Measurements from ENCODE around the gene FRMPD4. TPM values are rescaled to one million over a fixed set of nuclear protein-coding genes. Genes with fewer than 3 reads are reported as not detected.

FRMPD4 gene
- total RNA-seq, 1 experiment from 2014 or later, result not detected

DNA sequence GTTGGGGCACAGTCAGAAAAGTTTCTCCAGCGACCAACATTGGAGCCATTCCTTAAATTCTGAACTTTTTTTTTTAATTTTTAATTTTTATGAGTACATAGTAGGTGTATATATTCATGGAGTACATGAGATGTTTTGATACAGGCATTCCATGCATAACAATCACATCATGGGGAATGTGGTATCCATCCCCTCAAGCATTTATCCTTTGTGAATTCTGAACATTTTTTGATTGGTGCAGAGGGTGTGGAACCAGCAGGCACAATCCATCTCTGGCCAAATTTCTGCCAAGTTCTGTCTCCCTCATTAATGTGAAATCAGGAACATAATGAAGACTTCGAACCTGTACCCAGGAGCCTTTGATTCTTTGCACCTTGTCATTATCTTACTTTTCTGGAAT is 267.0 kb downstream of the FRMPD4 start:
- in situ Hi-C loops (cut with HindIII; ENCODE audit: low sequenced_read_pairs), result no loop called here
- no peak for DNase-seq (ENCODE audit: low spot score)

- DNase-seq (ENCODE audit: low spot score), result no peak
Measured at GRCh38 chrX:12410523-12410922, 272.2 kb downstream of the FRMPD4 start.

DNA sequence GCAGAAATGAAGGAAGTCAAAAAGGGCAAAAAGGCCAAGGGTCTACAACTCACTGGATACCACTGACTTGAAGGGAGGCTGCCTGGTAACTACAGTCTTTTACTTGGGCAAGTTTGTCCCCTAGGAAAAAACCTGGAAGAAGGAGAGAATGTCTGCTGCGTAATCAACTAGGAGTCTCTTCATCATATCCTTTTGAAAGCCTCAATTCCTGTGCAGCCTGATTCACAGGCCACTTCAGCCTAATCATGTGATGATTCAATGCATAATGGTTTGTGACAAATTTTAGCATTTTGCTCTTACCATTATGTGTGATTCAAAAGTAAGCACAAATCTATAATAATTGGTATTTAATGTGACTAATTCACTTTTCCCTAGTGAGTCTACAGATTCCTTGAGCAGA is 273.6 kb downstream of the FRMPD4 start:
- in situ Hi-C loops (cut with HindIII; ENCODE audit: low sequenced_read_pairs), result no loop called here

More at GRCh38 chrX:12410523-12410922, 272.2 kb downstream of the FRMPD4 start:
- in situ Hi-C loops (cut with HindIII; ENCODE audit: low sequenced_read_pairs), result no loop called here

GRCh38 chrX:12412561-12412960 is 274.3 kb downstream of the FRMPD4 start:
- in situ Hi-C loops (cut with HindIII; ENCODE audit: low sequenced_read_pairs), result no loop called here
- DNase-seq (ENCODE audit: low spot score), result no peak

More for the DNA sequence above, 273.6 kb downstream of the FRMPD4 start:
- DNase-seq (ENCODE audit: low spot score), result no peak

GRCh38 chrX:12419591-12419990 is 281.3 kb downstream of the FRMPD4 start:
- in situ Hi-C loops (cut with HindIII; ENCODE audit: low sequenced_read_pairs), result no loop called here
- DNase-seq (ENCODE audit: low spot score), result no peak

DNA sequence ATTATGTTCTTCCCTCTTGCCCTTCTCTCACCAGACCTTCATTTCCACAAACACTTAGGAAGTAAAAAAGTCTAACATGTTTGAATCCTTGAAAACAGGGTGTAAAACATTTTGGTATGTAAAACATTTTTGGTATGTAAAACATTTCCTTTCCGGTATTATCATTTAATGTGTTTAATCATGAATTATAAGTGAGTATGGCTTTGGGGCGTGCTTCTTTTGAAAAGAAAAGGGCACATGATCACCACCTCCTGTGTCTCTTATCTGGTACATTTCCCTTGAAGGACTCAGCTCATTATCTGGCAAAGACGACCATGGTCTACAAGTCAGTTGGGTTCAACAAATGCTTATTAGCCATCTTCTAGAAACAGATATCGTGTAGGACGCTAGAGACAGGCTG is 283.6 kb downstream of the FRMPD4 start:
- in situ Hi-C loops (cut with HindIII; ENCODE audit: low sequenced_read_pairs), result no loop called here
- no peak for DNase-seq (ENCODE audit: low spot score)

- in situ Hi-C loops (cut with HindIII; ENCODE audit: low sequenced_read_pairs), result no loop called here
Measured at GRCh38 chrX:12423346-12423745, 285.1 kb downstream of the FRMPD4 start.

DNA sequence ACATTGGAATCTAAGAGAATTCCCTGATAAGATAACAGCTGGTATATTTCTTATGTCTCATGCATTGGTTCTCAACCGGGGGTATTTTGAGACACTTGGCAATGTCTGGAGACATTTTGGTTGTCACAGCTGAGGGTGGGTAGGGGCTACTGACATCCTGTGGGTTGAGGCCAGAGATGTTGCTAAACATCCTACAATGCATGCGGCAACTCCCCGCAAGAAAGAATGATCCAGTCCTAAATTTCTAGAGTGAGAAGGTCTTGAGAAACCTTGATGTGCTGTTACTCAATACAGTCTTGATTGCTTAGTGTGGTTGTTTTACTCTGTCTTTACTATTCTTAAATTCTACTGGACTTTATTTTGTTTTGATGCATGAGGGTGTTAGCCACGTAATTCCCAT is 287.2 kb downstream of the FRMPD4 start:
- in situ Hi-C loops (cut with HindIII; ENCODE audit: low sequenced_read_pairs), result no loop called here
- DNase-seq (ENCODE audit: low spot score), result no peak

More at GRCh38 chrX:12423346-12423745, 285.1 kb downstream of the FRMPD4 start:
- DNase-seq (ENCODE audit: low spot score), result no peak

- in situ Hi-C loops (cut with HindIII; ENCODE audit: low sequenced_read_pairs), result no loop called here
- DNase-seq (ENCODE audit: low spot score), result no peak
Measured at GRCh38 chrX:12426420-12426819, 288.1 kb downstream of the FRMPD4 start.

DNA sequence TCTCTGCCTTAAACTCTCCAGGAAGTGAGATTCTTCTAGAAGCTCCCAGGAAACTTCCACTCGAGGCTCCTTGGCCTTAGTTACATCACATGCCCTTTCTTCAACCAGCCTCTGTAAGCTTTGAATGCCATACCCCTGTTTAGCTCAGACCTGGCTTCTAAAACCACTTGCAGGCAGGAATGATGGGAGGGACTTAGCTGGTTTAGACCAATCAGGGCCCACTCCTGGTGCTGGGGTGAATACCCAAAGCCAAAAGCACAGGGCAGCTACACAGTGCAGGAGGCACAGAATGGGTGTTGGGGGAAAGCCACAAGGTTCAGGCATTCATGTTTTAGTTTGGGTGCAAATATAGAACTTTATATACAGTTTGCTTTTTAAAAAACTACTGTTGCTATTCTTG is 296.2 kb downstream of the FRMPD4 start:
- in situ Hi-C loops (cut with HindIII; ENCODE audit: low sequenced_read_pairs), result no loop called here
- no peak for DNase-seq (ENCODE audit: low spot score)

DNA sequence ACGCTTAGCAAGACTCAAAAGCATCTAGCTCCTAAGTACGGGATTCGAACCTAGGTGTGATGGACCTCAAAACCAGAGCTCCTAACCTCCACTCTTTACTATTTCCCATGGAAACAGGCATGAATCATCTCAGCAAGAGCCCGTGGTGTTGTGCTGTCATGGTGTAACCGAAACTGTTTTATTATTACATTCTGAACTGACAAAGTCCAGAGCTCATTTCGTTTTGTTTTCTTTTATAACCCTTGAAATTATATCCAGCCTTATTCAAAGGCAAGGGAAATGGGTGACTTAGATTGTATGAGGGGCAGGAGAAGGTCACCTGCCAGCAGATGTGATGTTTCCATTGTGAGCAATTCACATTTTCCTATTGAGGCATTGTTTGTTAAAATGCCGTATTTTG is 301.1 kb downstream of the FRMPD4 start:
- in situ Hi-C loops (cut with HindIII; ENCODE audit: low sequenced_read_pairs), result no loop called here
- DNase-seq (ENCODE audit: low spot score), result no peak

- no peak for DNase-seq (ENCODE audit: low spot score)
- in situ Hi-C loops (cut with HindIII; ENCODE audit: low sequenced_read_pairs), result no loop called here
Measured at GRCh38 chrX:12440246-12440645, 302.0 kb downstream of the FRMPD4 start.

GRCh38 chrX:12441381-12442128 is 303.3 kb downstream of the FRMPD4 start:
- in situ Hi-C loops (cut with HindIII; ENCODE audit: low sequenced_read_pairs), result no loop called here
- no peak for DNase-seq (ENCODE audit: low spot score)

GRCh38 chrX:12443534-12444098 is 305.3 kb downstream of the FRMPD4 start:
- in situ Hi-C loops (cut with HindIII; ENCODE audit: low sequenced_read_pairs), result no loop called here
- DNase-seq (ENCODE audit: low spot score), result no peak

DNA sequence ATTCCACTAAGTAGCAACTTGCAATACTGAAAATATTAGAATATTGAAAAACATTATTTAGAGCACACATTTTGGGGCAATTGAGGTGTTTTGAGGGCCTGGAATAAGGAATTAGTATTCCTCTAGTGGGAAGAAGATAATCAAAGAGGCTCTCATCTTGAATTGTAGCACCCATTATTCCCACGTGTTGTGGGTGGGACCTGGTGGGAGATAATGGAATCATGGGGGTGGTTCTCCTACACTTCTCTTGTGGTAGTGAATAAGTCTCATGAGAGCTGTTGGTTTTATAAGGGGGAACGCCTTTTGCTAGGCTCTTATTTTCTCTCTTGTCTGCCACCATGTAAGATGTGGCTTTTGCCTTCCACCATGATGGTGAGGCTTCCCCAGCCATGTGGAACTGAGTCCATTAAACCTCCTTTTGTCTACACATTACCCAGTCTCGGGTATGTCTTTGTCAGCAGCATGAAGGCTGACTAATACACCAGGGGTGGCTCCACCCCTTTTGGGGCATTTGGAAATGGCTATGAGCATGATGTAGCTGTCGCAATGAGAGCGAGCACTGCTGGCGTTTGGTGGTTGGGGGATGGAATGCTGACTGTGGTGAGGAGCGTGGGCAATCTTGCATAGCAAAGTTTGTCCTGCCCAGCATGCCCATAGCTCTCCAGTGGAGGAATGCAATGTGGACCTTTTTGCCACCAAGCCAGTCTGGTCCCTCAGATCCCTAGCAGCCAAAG is 308.2 kb downstream of the FRMPD4 start:
- in situ Hi-C loops (cut with HindIII; ENCODE audit: low sequenced_read_pairs), result no loop called here
- DNase-seq (ENCODE audit: low spot score), result no peak

DNA sequence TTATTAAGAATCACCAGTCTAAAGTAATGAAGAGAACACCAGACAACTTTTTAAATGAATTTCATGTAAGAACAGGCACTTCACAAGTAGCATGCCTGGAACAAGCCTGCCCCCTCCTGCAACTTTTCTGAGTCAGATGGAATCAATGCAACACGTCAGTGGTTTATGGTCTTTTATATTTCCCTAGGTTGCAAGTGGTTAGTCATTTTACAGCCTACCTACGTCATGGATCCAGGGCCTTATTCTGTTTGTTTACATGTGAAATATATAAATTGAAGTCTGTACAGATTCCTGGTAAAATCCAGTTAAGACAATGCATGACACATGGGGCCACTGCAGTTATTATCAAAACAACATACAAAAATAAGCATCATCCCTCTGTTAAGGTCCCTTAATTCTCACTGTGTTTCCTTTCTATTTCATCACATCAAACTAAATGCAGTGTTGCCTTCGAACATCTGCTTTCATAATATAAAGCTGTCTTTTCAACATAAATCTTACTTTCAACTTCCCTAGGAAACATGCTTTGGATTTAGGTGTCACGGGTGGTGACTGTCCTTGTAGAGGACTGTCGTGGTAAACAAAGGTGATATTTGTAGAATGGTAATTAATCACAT is 309.3 kb downstream of the FRMPD4 start:
- in situ Hi-C loops (cut with HindIII; ENCODE audit: low sequenced_read_pairs), result no loop called here
- no peak for DNase-seq (ENCODE audit: low spot score)

DNA sequence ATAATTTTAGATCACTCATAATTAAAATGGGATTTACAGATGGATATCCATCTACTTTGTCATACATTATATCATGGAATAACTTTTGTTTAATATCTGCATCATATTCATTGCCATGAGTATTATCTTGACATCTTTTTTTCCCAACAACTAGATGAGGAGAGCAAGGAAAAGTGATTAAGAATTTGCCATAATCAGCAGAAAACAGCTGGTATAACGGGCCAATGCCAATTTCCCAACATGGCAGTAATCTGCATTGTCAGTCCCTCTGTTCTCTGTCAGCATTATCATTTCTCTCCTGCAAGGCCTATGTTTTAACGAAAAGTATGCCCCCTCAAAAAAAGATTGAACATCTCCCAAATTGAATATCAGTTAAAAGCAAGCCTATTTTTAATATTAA is 314.0 kb downstream of the FRMPD4 start:
- in situ Hi-C loops (cut with HindIII; ENCODE audit: low sequenced_read_pairs), result no loop called here
- no peak for DNase-seq (ENCODE audit: low spot score)

- in situ Hi-C loops (cut with HindIII; ENCODE audit: low sequenced_read_pairs), result no loop called here
Measured at GRCh38 chrX:12460929-12461328, 322.7 kb downstream of the FRMPD4 start.

DNA sequence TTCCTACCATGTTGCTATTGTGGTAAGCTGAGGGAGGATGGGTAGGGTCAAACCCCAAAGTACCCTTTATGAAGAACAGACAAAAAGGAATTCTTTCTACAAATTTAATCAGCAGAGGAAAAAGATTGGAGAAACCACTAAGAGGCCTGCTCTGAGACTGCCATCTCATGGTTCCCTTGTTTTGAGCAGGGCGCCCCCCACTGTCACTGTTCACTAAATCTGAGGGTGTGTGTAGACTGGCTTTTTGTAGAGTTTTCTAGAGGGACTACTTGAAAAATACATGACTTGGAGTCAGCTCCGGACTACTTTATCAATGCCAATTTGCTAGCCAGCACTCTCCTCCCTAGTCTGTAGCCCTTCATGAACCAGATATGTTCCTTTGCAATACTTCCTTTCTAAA is 324.8 kb downstream of the FRMPD4 start:
- in situ Hi-C loops (cut with HindIII; ENCODE audit: low sequenced_read_pairs), result no loop called here
- DNase-seq (ENCODE audit: low spot score), result no peak

More at GRCh38 chrX:12460929-12461328, 322.7 kb downstream of the FRMPD4 start:
- no peak for DNase-seq (ENCODE audit: low spot score)

DNA sequence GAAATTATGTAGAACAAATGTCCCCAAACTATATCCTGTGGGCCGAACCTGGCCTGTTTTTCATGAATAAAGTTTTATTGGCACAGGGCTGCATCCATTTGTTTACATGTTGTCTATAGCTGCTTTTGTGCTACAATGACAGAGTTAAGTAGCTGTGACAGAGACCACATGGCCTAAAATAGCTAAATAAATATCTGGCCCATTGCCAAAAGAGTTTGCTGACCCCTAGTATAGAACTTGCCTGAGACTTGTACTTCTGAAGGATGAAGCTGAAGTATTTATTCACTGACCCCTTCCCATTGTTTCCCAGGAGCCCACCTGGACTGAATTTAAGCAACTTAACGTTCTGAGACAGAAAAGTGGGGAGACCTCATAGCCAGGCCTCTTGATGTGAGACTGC is 325.6 kb downstream of the FRMPD4 start:
- DNase-seq (ENCODE audit: low spot score), result no peak
- in situ Hi-C loops (cut with HindIII; ENCODE audit: low sequenced_read_pairs), result no loop called here
